ENCODE results near the gene ASMTL. TPM values are rescaled to one million over a fixed set of nuclear protein-coding genes. Genes with fewer than 3 reads are reported as not detected.

Gene ASMTL
- total RNA-seq (10 to 100 TPM; 26.1 to 26.5 TPM), polyA plus RNA-seq (47.9 TPM)

- peak within 1 kb of the TSS; percentile 59 for H3K4me3 ChIP-seq (ENCODE audit: low read length)
- no peaks in the 10 kb centered on the region for H3K9me3 ChIP-seq (ENCODE audit: low read length)
- POLR2A ChIA-PET, result no interaction called here
- H3K36me3 Mint-ChIP-seq, result peaks cover 7 to 14% (median 11%) of the 10 kb centered on the region in 3 donors
- H3K27ac ChIP-seq (ENCODE audit: low read depth, low read length), result peak within 1 kb of the TSS; percentile 69
- no peaks in the 10 kb centered on the region for H3K27me3 ChIP-seq (ENCODE audit: insufficient read depth, low read length, poor library complexity, severe bottlenecking)
- CTCF ChIA-PET, result no interaction called here
- H3K27me3 Mint-ChIP-seq, result peaks cover 0 to 2% of the 10 kb centered on the region in 2 donors
- no peaks in the 10 kb centered on the region for H3K36me3 ChIP-seq (ENCODE audit: insufficient read depth, low read length)
- H3K4me1 ChIP-seq (ENCODE audit: insufficient read depth, low read length), result peaks cover 39% of the 10 kb centered on the region
- H3K9me3 Mint-ChIP-seq, result peaks cover 0 to 12% (median 6%) of the 10 kb centered on the region in 5 donors
- H3K4me3 Mint-ChIP-seq, result peak within 1 kb of the TSS; percentile 83 to 94 (median 92)
- peaks cover 32 to 42% (median 38%) of the 10 kb centered on the region in 3 donors for H3K4me1 Mint-ChIP-seq
- H3K27ac Mint-ChIP-seq, result peak within 1 kb of the TSS; percentile 77 to 98 (median 96)
- peak; percentile 100 for DNase-seq
These were observed at the start of gene ASMTL for GRCh38 chrX:1452516-1453394. Gene ASMTL (minus strand): TSS chrX:1452909. CDS start chrX:1452840, 69 bp downstream.

GRCh38 chrX:1502241-1502640 is 49.5 kb upstream of the ASMTL start:
- H3K36me3 ChIP-seq (ENCODE audit: insufficient read depth, low read length), result peaks cover 13% of the 10 kb centered on the region
- H3K27ac ChIP-seq (ENCODE audit: low read depth, low read length), result peak overlapping the region; percentile 16
- no peak for DNase-seq
- H3K4me1 Mint-ChIP-seq, result peaks cover 24 to 49% (median 36%) of the 10 kb centered on the region in 3 donors
- H3K27me3 Mint-ChIP-seq, result no peaks in the 10 kb centered on the region
- no peaks in the 10 kb centered on the region for H3K9me3 ChIP-seq (ENCODE audit: low read length)
- peak overlapping the region; percentile 29 to 97 (median 71) for H3K27ac Mint-ChIP-seq
- peaks cover 3 to 53% (median 6%) of the 10 kb centered on the region in 3 donors for H3K36me3 Mint-ChIP-seq
- CTCF ChIA-PET, result no interaction called here
- no peak overlapping the region for H3K4me3 ChIP-seq (ENCODE audit: low read length)
- no peaks in the 10 kb centered on the region for H3K27me3 ChIP-seq (ENCODE audit: insufficient read depth, low read length, poor library complexity, severe bottlenecking)
- peaks cover 19% of the 10 kb centered on the region for H3K4me1 ChIP-seq (ENCODE audit: insufficient read depth, low read length)
- no peaks in the 10 kb centered on the region for H3K9me3 Mint-ChIP-seq
- POLR2A ChIA-PET, result no interaction called here
- no peak overlapping the region for H3K4me3 Mint-ChIP-seq

GRCh38 chrX:1500701-1501624 is 48.3 kb upstream of the ASMTL start:
- DNase-seq, result peak in 3 of 5 donors; percentile 10 to 64 (median 51)
- peaks cover 9% of the 10 kb centered on the region for H3K36me3 ChIP-seq (ENCODE audit: insufficient read depth, low read length)
- H3K27me3 ChIP-seq (ENCODE audit: insufficient read depth, low read length, poor library complexity, severe bottlenecking), result no peaks in the 10 kb centered on the region
- H3K27me3 Mint-ChIP-seq, result no peaks in the 10 kb centered on the region
- ChIA-PET POLR2A (no interaction called here), CTCF (no interaction called here)
- peak overlapping the region; percentile 23 to 73 (median 61) for H3K4me3 Mint-ChIP-seq
- no peaks in the 10 kb centered on the region for H3K9me3 ChIP-seq (ENCODE audit: low read length)
- no peak overlapping the region for H3K4me3 ChIP-seq (ENCODE audit: low read length)
- peak overlapping the region; percentile 79 to 94 (median 90) for H3K27ac Mint-ChIP-seq
- peaks cover 16% of the 10 kb centered on the region for H3K4me1 ChIP-seq (ENCODE audit: insufficient read depth, low read length)
- H3K36me3 Mint-ChIP-seq, result peaks cover 3 to 58% (median 4%) of the 10 kb centered on the region in 3 donors
- H3K27ac ChIP-seq (ENCODE audit: low read depth, low read length), result peak overlapping the region; percentile 43
- H3K4me1 Mint-ChIP-seq, result peaks cover 22 to 52% (median 39%) of the 10 kb centered on the region in 3 donors
- H3K9me3 Mint-ChIP-seq, result no peaks in the 10 kb centered on the region

GRCh38 chrX:1496076-1496475 is 43.4 kb upstream of the ASMTL start:
- H3K27ac Mint-ChIP-seq, result peak overlapping the region in 6 of 8 donors; percentile 39 to 87 (median 72)

GRCh38 chrX:1493877-1494510 is 41.3 kb upstream of the ASMTL start:
- Histone ChIP-seq H3K27ac (ENCODE audit: low read depth, low read length) (peak overlapping the region; percentile 38), H3K27me3 (ENCODE audit: insufficient read depth, low read length, poor library complexity, severe bottlenecking) (no peaks in the 10 kb centered on the region), H3K9me3 (ENCODE audit: low read length) (no peaks in the 10 kb centered on the region), H3K4me1 (ENCODE audit: insufficient read depth, low read length) (peaks cover 11% of the 10 kb centered on the region), H3K4me3 (ENCODE audit: low read length) (no peak overlapping the region), H3K36me3 (ENCODE audit: insufficient read depth, low read length) (peaks cover 9% of the 10 kb centered on the region)
- ChIA-PET POLR2A (no interaction called here), CTCF (no interaction called here)
- peaks cover 17 to 61% (median 20%) of the 10 kb centered on the region in 3 donors for H3K36me3 Mint-ChIP-seq
- peak in 1 of 5 donors; percentile 23 for DNase-seq
- peaks cover 23 to 40% (median 31%) of the 10 kb centered on the region in 3 donors for H3K4me1 Mint-ChIP-seq
- no peaks in the 10 kb centered on the region for H3K27me3 Mint-ChIP-seq
- H3K27ac Mint-ChIP-seq, result peak overlapping the region; percentile 25 to 93 (median 74)
- H3K4me3 Mint-ChIP-seq, result no peak overlapping the region
- peaks cover 0 to 7% (median 2%) of the 10 kb centered on the region in 5 donors for H3K9me3 Mint-ChIP-seq

More at GRCh38 chrX:1496076-1496475, 43.4 kb upstream of the ASMTL start:
- peaks cover 24 to 47% (median 34%) of the 10 kb centered on the region in 3 donors for H3K4me1 Mint-ChIP-seq
- Histone ChIP-seq H3K9me3 (ENCODE audit: low read length) (no peaks in the 10 kb centered on the region), H3K27me3 (ENCODE audit: insufficient read depth, low read length, poor library complexity, severe bottlenecking) (no peaks in the 10 kb centered on the region), H3K27ac (ENCODE audit: low read depth, low read length) (no peak overlapping the region), H3K36me3 (ENCODE audit: insufficient read depth, low read length) (peaks cover 5% of the 10 kb centered on the region), H3K4me3 (ENCODE audit: low read length) (no peak overlapping the region), H3K4me1 (ENCODE audit: insufficient read depth, low read length) (peaks cover 15% of the 10 kb centered on the region)
- H3K9me3 Mint-ChIP-seq, result peaks cover 0 to 7% (median 2%) of the 10 kb centered on the region in 5 donors
- ChIA-PET CTCF (no interaction called here), POLR2A (no interaction called here)
- no peak for DNase-seq
- peaks cover 13 to 60% (median 15%) of the 10 kb centered on the region in 3 donors for H3K36me3 Mint-ChIP-seq
- H3K4me3 Mint-ChIP-seq, result peak overlapping the region in 2 of 7 donors; percentile 8 to 32
- no peaks in the 10 kb centered on the region for H3K27me3 Mint-ChIP-seq

GRCh38 chrX:1493412-1493811 is 40.7 kb upstream of the ASMTL start:
- H3K9me3 Mint-ChIP-seq, result peaks cover 0 to 7% (median 2%) of the 10 kb centered on the region in 5 donors
- peaks cover 22 to 63% (median 24%) of the 10 kb centered on the region in 3 donors for H3K36me3 Mint-ChIP-seq
- H3K27ac ChIP-seq (ENCODE audit: low read depth, low read length), result no peak overlapping the region

GRCh38 chrX:1492421-1493012 is 39.8 kb upstream of the ASMTL start:
- Mint-ChIP-seq H3K4me3 (peak overlapping the region in 2 of 7 donors; percentile 2 to 54), H3K9me3 (peaks cover 0 to 7% (median 2%) of the 10 kb centered on the region in 5 donors), H3K36me3 (peaks cover 25 to 65% (median 27%) of the 10 kb centered on the region in 3 donors), H3K27me3 (no peaks in the 10 kb centered on the region), H3K4me1 (peaks cover 24 to 41% (median 31%) of the 10 kb centered on the region in 3 donors), H3K27ac (peak overlapping the region; percentile 54 to 95 (median 84))
- no peak for DNase-seq
- Histone ChIP-seq H3K9me3 (ENCODE audit: low read length) (no peaks in the 10 kb centered on the region), H3K27me3 (ENCODE audit: insufficient read depth, low read length, poor library complexity, severe bottlenecking) (no peaks in the 10 kb centered on the region), H3K4me3 (ENCODE audit: low read length) (no peak overlapping the region), H3K27ac (ENCODE audit: low read depth, low read length) (no peak overlapping the region), H3K4me1 (ENCODE audit: insufficient read depth, low read length) (peaks cover 11% of the 10 kb centered on the region), H3K36me3 (ENCODE audit: insufficient read depth, low read length) (peaks cover 20% of the 10 kb centered on the region)
- POLR2A ChIA-PET, result no interaction called here
- CTCF ChIA-PET, result no interaction called here

More at GRCh38 chrX:1493412-1493811, 40.7 kb upstream of the ASMTL start:
- Mint-ChIP-seq H3K27me3 (no peaks in the 10 kb centered on the region), H3K27ac (peak overlapping the region; percentile 25 to 93 (median 70)), H3K4me1 (peaks cover 25 to 41% (median 31%) of the 10 kb centered on the region in 3 donors), H3K4me3 (peak overlapping the region in 3 of 7 donors; percentile 7 to 23 (median 8))
- DNase-seq, result peak in 1 of 5 donors; percentile 45
- Histone ChIP-seq H3K4me3 (ENCODE audit: low read length) (no peak overlapping the region), H3K4me1 (ENCODE audit: insufficient read depth, low read length) (peaks cover 11% of the 10 kb centered on the region), H3K27me3 (ENCODE audit: insufficient read depth, low read length, poor library complexity, severe bottlenecking) (no peaks in the 10 kb centered on the region), H3K9me3 (ENCODE audit: low read length) (no peaks in the 10 kb centered on the region), H3K36me3 (ENCODE audit: insufficient read depth, low read length) (peaks cover 15% of the 10 kb centered on the region)
- CTCF ChIA-PET, result no interaction called here
- POLR2A ChIA-PET, result no interaction called here

All from CD8-positive, alpha-beta memory T cell (primary cell).